NT2/D1 (cell line): ENCODE data around the gene NHSL1.

Experiments
- SUZ12 ChIP-seq: IDR thresholded peaks from 2 replicates; pipeline ENCODE4 v1.6.1; 2011; ENCODE audit not compliant: insufficient read length, insufficient read depth; ENCODE audit errors: extremely low read depth
- ZNF274 ChIP-seq: IDR thresholded peaks from 2 replicates; pipeline ENCODE4 v1.6.1; 2011; ENCODE audit warnings: mild to moderate bottlenecking, low read depth, low read length

GRCh38 chr6:138500045-138500665, 861 bp upstream of the NHSL1 start:
- TF ChIP-seq ZNF274 (no peak), SUZ12 (no peak)
